GM12878 (cell line): Measurements from ENCODE around the gene ZBTB44.

Source experiments
- CTCF ChIP-seq, 3 experiments: IDR thresholded peaks in 2 of 3; conservative IDR thresholded peaks in 1 of 3; 2 replicates each; pipeline ENCODE4 v1.5.1; 2011; ENCODE audit warnings: low read depth in 3 of 3, low read length in 3 of 3, mild to moderate bottlenecking in 3 of 3, control low read depth in 2 of 3, moderate library complexity in 2 of 3, inconsistent platforms in 1 of 3, mixed read lengths in 1 of 3; ENCODE audit not compliant: control insufficient read depth in 2 of 3, insufficient read depth in 1 of 3; ENCODE audit errors: extremely low read depth in 1 of 3
- SIN3A ChIP-seq: IDR thresholded peaks from 2 replicates; pipeline ENCODE4 v1.6.1; 2012; ENCODE audit warnings: low read depth, low read length, improper control_type of control experiment
- ZBTB4 ChIP-seq: fragments of 450-650 bp; formaldehyde crosslinking; IDR thresholded peaks from 2 replicates; pipeline ENCODE4 v1.4.0; 2022; ENCODE audit warnings: mild to moderate bottlenecking, moderate library complexity

- TF ChIP-seq ZBTB4 = no peak
- TF ChIP-seq SIN3A = no peak
- TF ChIP-seq CTCF (IDR thresholded peaks at IDR 0.05 in 2 of 3, conservative IDR thresholded peaks at IDR 0.05 in 1 of 3; ENCODE audit: control insufficient read depth in 2 of 3, extremely low read depth in 1 of 3, insufficient read depth in 1 of 3, low read depth in 3 of 3, low read length in 3 of 3) = no peak
Observed at GRCh38 chr11:130278151-130278550, 36.6 kb downstream of the ZBTB44 start.
